GM12872 (cell line): ENCODE measurements around the gene C11orf71.

Experiments used
- TF ChIP-seq, protein P1 (sequence below): IDR thresholded peaks from 3 replicates; pipeline ENCODE4 v1.5.1; 2011; ENCODE audit warnings: low read depth, mild to moderate bottlenecking, low read length, moderate library complexity; ENCODE audit not compliant: insufficient read depth

The C11orf71 gene

DNA sequence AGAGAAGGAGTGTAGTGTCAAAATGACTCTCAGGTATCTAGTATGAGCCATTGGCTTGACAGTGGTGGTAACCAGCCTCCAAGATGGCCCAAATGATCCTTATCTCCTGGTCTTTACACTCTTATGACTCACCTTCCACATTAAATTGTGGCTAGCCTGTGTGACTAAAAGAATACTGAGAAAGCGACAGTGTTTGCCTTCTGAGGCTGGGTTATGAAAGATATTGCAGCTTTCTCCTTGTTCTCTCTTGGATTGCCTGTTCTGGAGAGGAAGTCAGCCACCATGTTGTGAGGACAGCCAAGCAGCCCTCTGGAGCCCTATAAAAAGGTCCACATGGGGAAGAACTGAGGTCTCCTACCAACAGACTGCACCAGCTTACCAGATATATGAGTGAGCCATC, 15.8 kb downstream of the C11orf71 start:
- TF ChIP-seq, protein P1, sequence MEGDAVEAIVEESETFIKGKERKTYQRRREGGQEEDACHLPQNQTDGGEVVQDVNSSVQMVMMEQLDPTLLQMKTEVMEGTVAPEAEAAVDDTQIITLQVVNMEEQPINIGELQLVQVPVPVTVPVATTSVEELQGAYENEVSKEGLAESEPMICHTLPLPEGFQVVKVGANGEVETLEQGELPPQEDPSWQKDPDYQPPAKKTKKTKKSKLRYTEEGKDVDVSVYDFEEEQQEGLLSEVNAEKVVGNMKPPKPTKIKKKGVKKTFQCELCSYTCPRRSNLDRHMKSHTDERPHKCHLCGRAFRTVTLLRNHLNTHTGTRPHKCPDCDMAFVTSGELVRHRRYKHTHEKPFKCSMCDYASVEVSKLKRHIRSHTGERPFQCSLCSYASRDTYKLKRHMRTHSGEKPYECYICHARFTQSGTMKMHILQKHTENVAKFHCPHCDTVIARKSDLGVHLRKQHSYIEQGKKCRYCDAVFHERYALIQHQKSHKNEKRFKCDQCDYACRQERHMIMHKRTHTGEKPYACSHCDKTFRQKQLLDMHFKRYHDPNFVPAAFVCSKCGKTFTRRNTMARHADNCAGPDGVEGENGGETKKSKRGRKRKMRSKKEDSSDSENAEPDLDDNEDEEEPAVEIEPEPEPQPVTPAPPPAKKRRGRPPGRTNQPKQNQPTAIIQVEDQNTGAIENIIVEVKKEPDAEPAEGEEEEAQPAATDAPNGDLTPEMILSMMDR, result no peak

DNA sequence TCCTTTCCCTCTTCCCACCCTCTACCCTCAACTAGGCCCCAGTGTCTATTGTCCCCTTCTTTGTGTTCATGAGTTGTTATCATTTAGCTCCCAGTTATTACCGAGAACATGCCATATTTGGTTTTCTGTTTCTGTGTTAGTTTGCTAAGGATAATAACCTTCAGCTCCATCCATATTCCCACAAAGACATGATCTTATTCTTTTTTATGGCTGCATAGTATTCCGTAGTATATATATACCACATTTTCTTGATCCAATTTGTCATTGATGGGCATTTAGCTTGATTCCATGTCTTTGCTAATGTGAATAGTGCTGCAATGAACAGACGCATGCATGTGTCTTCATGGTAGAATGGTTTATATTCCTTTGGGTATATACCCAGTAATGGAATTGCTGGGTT, 17.8 kb downstream of the C11orf71 start:
- TF ChIP-seq, protein P1, result no peak

- TF ChIP-seq, protein P1, result no peak
Observed at GRCh38 chr11:114379394-114380069, 20.8 kb downstream of the C11orf71 start.

DNA sequence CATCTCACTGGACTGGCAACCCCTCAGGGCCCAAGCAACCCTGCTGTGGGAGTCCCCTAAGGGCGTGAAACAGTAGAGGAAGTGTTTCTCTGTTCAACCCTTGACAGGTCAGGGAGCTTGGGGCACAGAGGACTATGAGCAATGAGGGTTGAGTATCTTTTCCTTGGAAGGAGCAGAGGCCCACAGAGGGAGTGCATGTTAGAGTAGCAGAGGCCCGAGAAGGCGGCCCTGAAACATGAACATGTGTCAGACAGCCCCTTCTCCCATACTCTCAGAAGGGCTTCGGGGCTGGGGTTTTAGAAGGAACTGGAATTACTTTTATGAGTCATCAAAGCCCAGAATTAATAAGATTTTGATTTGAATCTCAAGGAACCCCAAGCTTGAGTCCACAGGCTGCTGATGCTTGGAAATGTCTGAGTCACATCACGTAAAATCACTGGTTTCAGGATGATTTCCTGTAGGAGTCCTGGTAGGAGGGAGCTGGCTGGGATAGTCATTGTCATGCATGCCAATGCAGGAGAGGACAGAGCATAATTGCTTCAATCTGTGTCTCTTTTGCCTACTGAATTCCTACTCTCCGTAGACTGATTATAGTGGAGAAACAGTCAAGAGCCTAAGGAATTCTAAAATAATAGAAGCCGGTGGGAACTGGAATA, 22.6 kb downstream of the C11orf71 start:
- TF ChIP-seq, protein P1, result no peak

DNA sequence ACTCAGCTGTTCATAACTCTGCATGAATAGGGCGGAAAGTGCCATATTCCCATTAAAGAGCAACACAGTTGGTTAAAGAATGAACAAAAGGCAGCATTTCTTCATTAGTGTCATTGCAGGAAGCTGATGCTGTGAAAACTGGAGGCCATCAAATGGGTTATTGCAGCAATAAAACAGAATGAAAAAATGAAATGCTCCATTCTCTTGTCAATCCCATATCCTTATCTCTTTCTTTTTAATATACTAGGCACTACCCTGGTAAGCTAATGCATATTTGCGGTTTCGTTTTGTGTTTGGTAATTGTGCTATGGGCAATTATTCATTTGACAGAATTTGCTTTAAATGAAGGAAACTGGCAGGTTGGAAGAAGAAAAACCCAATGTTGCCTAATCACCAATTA, 25.3 kb downstream of the C11orf71 start:
- TF ChIP-seq, protein P1, result no peak

GRCh38 chr11:114368918-114369680, 31.2 kb downstream of the C11orf71 start:
- TF ChIP-seq, protein P1, result no peak

GRCh38 chr11:114367244-114367957, 32.9 kb downstream of the C11orf71 start:
- TF ChIP-seq, protein P1, result no peak
